SU-DHL-6 (cell line): Measurements from ENCODE around the gene RPL26.

ENCODE experiments used
- EZH2phosphoT487 ChIP-seq: fragments of 200-600 bp; sonication (generic), shearing (Covaris generic); conservative IDR thresholded peaks from 2 replicates; pipeline ENCODE4 v1.6.1; 2018; ENCODE audit warnings: mild to moderate bottlenecking, antibody characterized with exemption, low read length, moderate library complexity, mixed read lengths
- TF ChIP-seq, protein P1 (sequence below): fragments of 200-600 bp; sonication (generic); IDR thresholded peaks from one replicate; pipeline ENCODE4 v1.5.1; 2017; ENCODE audit warnings: antibody characterized with exemption, mild to moderate bottlenecking, low read length, moderate library complexity; ENCODE audit not compliant: insufficient read depth, poor library complexity, severe bottlenecking

DNA sequence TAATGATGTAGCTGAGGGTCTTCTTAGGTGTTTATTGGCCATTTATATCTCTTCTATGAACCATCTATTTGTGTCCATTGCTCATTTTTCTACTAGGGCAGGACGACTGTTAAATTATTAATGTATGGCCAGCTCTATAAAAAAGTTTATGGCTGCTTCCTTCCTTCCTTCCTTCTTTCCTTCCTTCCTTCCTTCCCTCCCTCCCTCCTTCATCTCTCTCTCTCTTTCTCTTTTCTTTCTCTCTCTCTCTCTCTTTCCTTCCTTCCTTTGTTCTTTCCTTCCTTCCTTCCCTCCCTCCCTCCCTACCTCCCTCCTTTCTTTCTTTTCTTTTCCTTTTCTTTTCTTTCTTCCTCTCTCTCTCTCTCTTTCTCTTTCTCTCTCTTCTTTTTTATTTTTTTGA is 35.5 kb upstream of the RPL26 start:
- TF ChIP-seq, protein P1, sequence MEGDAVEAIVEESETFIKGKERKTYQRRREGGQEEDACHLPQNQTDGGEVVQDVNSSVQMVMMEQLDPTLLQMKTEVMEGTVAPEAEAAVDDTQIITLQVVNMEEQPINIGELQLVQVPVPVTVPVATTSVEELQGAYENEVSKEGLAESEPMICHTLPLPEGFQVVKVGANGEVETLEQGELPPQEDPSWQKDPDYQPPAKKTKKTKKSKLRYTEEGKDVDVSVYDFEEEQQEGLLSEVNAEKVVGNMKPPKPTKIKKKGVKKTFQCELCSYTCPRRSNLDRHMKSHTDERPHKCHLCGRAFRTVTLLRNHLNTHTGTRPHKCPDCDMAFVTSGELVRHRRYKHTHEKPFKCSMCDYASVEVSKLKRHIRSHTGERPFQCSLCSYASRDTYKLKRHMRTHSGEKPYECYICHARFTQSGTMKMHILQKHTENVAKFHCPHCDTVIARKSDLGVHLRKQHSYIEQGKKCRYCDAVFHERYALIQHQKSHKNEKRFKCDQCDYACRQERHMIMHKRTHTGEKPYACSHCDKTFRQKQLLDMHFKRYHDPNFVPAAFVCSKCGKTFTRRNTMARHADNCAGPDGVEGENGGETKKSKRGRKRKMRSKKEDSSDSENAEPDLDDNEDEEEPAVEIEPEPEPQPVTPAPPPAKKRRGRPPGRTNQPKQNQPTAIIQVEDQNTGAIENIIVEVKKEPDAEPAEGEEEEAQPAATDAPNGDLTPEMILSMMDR: no peak
- no peak for TF ChIP-seq EZH2phosphoT487
